SK-N-SH treated with all-trans-retinoic acid at 6 μM for 48 hours (cell line): Measurements from ENCODE around the gene CFAP97D1.

Source experiments
- PPARA ChIP-seq: fragments of 250-450 bp; sonication (Bioruptor Pico); IDR thresholded peaks from 2 replicates; pipeline ENCODE4 v1.5.0; 2020; ENCODE audit warnings: mild to moderate bottlenecking, borderline replicate concordance
- ZFP30 ChIP-seq: fragments of 450-650 bp; formaldehyde crosslinking; IDR thresholded peaks from 2 replicates; pipeline ENCODE4 v1.5.0; 2022; ENCODE audit warnings: mild to moderate bottlenecking, moderate library complexity
- TF ChIP-seq, protein P1 (sequence below): fragments of 250-450 bp; sonication (Bioruptor Pico); IDR thresholded peaks from 2 replicates; pipeline ENCODE4 v1.8.0; 2021; ENCODE audit warnings: low read depth, mild to moderate bottlenecking, moderate library complexity, borderline replicate concordance
- TF ChIP-seq, protein P2 (sequence below): fragments of 250-450 bp; sonication (Bioruptor Pico); IDR thresholded peaks from 2 replicates; pipeline ENCODE4 v1.8.0; 2020; ENCODE audit warnings: mild to moderate bottlenecking, moderate library complexity, borderline replicate concordance

DNA sequence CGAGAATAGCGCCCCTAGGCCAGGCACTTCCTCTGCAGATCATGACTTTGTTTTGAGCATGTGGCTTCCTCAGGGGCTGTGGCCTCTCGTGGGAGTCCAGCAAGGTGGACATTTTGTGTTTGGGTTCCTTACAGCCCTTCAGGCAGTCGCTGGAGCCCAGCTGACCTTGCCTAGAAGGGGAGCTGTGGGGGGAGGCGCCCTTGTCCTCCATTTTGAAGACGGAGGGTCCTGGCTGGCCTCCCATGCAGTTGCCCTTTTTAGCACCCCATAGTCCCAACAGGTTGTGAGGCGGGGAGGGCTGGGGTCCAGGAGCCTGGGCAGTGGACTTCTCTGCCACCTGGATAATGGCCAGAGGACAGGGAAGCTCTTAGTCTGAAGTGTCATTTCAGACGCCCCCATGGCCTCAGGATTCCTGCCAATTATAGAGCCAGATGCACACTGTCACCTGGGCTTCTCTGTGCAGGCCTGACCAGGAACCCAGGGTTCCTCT, 23.0 kb upstream of the CFAP97D1 start:
- TF ChIP-seq, protein P1, sequence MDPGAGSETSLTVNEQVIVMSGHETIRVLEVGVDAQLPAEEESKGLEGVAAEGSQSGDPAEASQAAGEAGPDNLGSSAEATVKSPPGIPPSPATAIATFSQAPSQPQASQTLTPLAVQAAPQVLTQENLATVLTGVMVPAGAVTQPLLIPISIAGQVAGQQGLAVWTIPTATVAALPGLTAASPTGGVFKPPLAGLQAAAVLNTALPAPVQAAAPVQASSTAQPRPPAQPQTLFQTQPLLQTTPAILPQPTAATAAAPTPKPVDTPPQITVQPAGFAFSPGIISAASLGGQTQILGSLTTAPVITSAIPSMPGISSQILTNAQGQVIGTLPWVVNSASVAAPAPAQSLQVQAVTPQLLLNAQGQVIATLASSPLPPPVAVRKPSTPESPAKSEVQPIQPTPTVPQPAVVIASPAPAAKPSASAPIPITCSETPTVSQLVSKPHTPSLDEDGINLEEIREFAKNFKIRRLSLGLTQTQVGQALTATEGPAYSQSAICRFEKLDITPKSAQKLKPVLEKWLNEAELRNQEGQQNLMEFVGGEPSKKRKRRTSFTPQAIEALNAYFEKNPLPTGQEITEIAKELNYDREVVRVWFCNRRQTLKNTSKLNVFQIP (CRISPR knock-in tag) = no peak
- TF ChIP-seq, protein P2, sequence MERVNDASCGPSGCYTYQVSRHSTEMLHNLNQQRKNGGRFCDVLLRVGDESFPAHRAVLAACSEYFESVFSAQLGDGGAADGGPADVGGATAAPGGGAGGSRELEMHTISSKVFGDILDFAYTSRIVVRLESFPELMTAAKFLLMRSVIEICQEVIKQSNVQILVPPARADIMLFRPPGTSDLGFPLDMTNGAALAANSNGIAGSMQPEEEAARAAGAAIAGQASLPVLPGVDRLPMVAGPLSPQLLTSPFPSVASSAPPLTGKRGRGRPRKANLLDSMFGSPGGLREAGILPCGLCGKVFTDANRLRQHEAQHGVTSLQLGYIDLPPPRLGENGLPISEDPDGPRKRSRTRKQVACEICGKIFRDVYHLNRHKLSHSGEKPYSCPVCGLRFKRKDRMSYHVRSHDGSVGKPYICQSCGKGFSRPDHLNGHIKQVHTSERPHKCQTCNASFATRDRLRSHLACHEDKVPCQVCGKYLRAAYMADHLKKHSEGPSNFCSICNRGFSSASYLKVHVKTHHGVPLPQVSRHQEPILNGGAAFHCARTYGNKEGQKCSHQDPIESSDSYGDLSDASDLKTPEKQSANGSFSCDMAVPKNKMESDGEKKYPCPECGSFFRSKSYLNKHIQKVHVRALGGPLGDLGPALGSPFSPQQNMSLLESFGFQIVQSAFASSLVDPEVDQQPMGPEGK (CRISPR knock-in tag) = no peak
- TF ChIP-seq ZFP30 (CRISPR knock-in tag) (no peak), PPARA (no peak)
